Transverse colon (tissue), 3 donors: ENCODE measurements around the gene SART1.

Source experiments
- EP300 ChIP-seq: sonication (generic); formaldehyde crosslinking; IDR thresholded peaks from one replicate; pipeline ENCODE4 v1.6.1; 2017; ENCODE audit warnings: antibody characterized with exemption, low read depth
- TF ChIP-seq, protein P1 (sequence below), 5 experiments: fragments of 200-600 bp in 3 of 5; fragments of 450-650 bp in 2 of 5; sonication (generic) in 3 of 5; IDR thresholded peaks; 1 replicate in 2 of 5; 2 replicates in 3 of 5; pipeline ENCODE4 v1.5.1; 2016 to 2017; ENCODE audit warnings: antibody characterized with exemption in 5 of 5, inconsistent platforms in 3 of 5, mild to moderate bottlenecking in 2 of 5, moderate library complexity in 1 of 5

DNA sequence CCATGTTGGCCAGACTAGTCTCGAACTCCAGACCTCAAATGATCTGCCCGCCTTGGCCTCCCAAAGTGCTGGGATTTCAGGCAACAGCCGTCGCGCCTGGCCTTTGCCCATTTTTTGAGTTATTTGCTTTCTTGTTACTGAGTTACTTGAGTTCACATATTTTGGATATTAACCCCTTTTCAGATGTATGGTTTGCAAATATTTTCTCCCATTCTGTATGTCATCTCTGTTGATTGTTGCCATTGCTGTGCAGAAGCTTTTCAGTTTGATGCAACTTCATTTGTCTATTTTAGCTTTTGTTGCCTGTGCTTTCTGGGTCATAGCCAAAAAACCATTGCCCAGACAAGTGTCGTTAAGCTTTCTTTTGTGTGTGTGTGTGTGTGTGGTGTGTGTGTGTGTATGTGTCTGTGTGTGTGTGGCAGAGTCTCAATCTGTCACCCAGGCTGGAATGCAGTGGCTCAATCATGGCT lies 9.4 kb upstream of the SART1 start:
- TF ChIP-seq, protein P1, sequence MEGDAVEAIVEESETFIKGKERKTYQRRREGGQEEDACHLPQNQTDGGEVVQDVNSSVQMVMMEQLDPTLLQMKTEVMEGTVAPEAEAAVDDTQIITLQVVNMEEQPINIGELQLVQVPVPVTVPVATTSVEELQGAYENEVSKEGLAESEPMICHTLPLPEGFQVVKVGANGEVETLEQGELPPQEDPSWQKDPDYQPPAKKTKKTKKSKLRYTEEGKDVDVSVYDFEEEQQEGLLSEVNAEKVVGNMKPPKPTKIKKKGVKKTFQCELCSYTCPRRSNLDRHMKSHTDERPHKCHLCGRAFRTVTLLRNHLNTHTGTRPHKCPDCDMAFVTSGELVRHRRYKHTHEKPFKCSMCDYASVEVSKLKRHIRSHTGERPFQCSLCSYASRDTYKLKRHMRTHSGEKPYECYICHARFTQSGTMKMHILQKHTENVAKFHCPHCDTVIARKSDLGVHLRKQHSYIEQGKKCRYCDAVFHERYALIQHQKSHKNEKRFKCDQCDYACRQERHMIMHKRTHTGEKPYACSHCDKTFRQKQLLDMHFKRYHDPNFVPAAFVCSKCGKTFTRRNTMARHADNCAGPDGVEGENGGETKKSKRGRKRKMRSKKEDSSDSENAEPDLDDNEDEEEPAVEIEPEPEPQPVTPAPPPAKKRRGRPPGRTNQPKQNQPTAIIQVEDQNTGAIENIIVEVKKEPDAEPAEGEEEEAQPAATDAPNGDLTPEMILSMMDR (IDR thresholded peaks at IDR 0.05): no peak
- no peak for TF ChIP-seq EP300
